Breast epithelium (tissue), 4 donors: ENCODE results near the gene CHSY3. TPM values are rescaled to one million over a fixed set of nuclear protein-coding genes. Genes with fewer than 3 reads are reported as not detected.

ENCODE experiments used
- DNase-seq, 2 donors: peaks; one replicate each; pipeline ENCODE4 v3.0.0-alpha.2; 2019; ENCODE audit warnings: low spot score in 2 of 2
- H3K27ac ChIP-seq, 2 donors: fragments of 200-600 bp; sonication (generic) in 1 of 2; one replicate each; pipeline ENCODE4 v1.5.1; 2016 to 2019; ENCODE audit warnings: mild to moderate bottlenecking in 1 of 2
- H3K27me3 ChIP-seq, 2 donors: fragments of 200-600 bp; sonication (generic) in 1 of 2; one replicate each; pipeline versions ENCODE4 v1.5.1 to v1.6.0; 2017 to 2019; ENCODE audit warnings: control low read depth in 1 of 2, mild to moderate bottlenecking in 1 of 2
- H3K36me3 ChIP-seq: fragments of 200-600 bp; one replicate; pipeline ENCODE4 v1.5.1; 2019
- H3K4me1 ChIP-seq, 2 donors: fragments of 200-600 bp; sonication (generic); one replicate each; pipeline ENCODE4 v1.5.1; 2016 to 2019; ENCODE audit warnings: control low read depth in 1 of 2
- H3K4me3 ChIP-seq, 3 donors: fragments of 200-600 bp; sonication (generic); 1 replicate in 2 of 3; 2 replicates in 1 of 3; pipeline ENCODE4 v1.5.1; 2016 to 2019; ENCODE audit warnings: mild to moderate bottlenecking in 3 of 3, moderate library complexity in 2 of 3
- H3K9me3 ChIP-seq, 2 donors: fragments of 200-600 bp; sonication (generic) in 1 of 2; one replicate each; pipeline ENCODE4 v1.5.1; 2016 to 2019; ENCODE audit warnings: control low read depth in 1 of 2
- POLR2A ChIP-seq: fragments of 450-650 bp; IDR thresholded peaks from one replicate; pipeline ENCODE4 v1.6.1; 2016; ENCODE audit warnings: antibody characterized with exemption, mild to moderate bottlenecking, moderate library complexity
- POLR2AphosphoS5 ChIP-seq, 3 donors: sonication (generic); formaldehyde crosslinking; IDR thresholded peaks; one replicate each; pipeline ENCODE4 v1.6.1; 2017; ENCODE audit warnings: antibody characterized with exemption in 3 of 3
- intact Hi-C: fragments of 100-400 bp; cut with DNase I; formaldehyde crosslinking; loops from one replicate; pipeline ENCODE4 v1.15.1; 2023; ENCODE audit warnings: low total_unique reads
- total RNA-seq, 3 donors: library from RNA; depleted of rRNA; stranded (reverse); fragments of >200 nt; gene quantifications; one replicate each; pipeline ENCODE4 v1.1.0, GENCODE V29; 2016
- TF ChIP-seq, protein P1 (sequence below), 3 donors: fragments of 450-650 bp; IDR thresholded peaks; one replicate each; pipeline ENCODE4 v1.5.1; 2016 to 2017; ENCODE audit warnings: antibody characterized with exemption in 3 of 3, mild to moderate bottlenecking in 3 of 3, moderate library complexity in 3 of 3

Gene CHSY3
- total RNA-seq, 3 donors from 2014 or later = 2.5 to 4.9 (median 3.7) TPM

DNA sequence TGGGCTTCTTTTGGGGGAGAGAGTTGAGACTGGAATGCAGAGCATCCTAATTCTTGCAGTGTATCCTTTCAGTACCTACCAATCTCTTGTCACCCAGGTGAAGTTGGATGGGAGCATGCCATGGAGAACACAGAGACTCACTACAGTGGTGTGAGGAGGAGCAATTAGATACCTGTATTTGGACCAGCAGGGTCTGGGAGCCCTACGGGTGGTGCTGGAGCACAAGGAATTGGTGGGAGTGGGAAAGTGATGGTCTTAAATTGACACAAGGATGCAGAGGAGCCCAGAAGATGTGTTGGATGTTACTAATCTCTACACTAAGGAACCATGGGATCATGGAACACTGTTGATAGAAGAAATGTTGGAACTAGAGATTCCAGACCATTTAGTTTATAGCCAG, 212.7 kb downstream of the CHSY3 start:
- no peak for DNase-seq
- TF ChIP-seq, protein P1, sequence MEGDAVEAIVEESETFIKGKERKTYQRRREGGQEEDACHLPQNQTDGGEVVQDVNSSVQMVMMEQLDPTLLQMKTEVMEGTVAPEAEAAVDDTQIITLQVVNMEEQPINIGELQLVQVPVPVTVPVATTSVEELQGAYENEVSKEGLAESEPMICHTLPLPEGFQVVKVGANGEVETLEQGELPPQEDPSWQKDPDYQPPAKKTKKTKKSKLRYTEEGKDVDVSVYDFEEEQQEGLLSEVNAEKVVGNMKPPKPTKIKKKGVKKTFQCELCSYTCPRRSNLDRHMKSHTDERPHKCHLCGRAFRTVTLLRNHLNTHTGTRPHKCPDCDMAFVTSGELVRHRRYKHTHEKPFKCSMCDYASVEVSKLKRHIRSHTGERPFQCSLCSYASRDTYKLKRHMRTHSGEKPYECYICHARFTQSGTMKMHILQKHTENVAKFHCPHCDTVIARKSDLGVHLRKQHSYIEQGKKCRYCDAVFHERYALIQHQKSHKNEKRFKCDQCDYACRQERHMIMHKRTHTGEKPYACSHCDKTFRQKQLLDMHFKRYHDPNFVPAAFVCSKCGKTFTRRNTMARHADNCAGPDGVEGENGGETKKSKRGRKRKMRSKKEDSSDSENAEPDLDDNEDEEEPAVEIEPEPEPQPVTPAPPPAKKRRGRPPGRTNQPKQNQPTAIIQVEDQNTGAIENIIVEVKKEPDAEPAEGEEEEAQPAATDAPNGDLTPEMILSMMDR (IDR thresholded peaks at IDR 0.05) = no peak
- TF ChIP-seq POLR2AphosphoS5 (IDR thresholded peaks at IDR 0.05) = no peak
- no peak for TF ChIP-seq POLR2A
- H3K27ac ChIP-seq = no peak overlapping the region
- no peaks in the 10 kb centered on the region for H3K27me3 ChIP-seq
- H3K36me3 ChIP-seq = no peaks in the 10 kb centered on the region
- no peaks in the 10 kb centered on the region for H3K4me1 ChIP-seq
- no peak overlapping the region for H3K4me3 ChIP-seq
- intact Hi-C loops = no loop called here
- no peaks in the 10 kb centered on the region for H3K9me3 ChIP-seq

DNA sequence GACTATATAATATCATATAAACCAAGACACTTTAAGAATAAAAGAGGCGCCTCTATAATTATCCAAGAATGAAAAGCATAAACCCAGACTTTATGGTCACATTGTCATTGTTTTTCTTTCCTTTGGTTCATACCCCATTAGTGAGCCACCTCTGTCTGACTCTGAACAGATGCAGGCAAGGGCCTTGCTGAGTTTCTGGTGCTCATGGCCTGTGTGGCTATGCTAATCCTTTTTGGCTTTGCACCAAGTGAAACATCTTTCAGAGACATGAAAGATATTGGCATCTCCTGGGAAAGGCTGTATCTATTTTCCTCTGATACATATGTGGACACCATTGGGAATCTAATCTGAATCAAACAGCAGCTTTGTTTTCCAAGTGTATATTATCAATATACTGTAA, 222.5 kb downstream of the CHSY3 start:
- DNase-seq = no peak
- H3K4me3 ChIP-seq = no peak overlapping the region
- H3K27ac ChIP-seq = no peak overlapping the region
- H3K36me3 ChIP-seq = no peaks in the 10 kb centered on the region
- H3K9me3 ChIP-seq = no peaks in the 10 kb centered on the region
- no peaks in the 10 kb centered on the region for H3K4me1 ChIP-seq
- TF ChIP-seq, protein P1 (IDR thresholded peaks at IDR 0.05) = no peak
- no peak for TF ChIP-seq POLR2A
- H3K27me3 ChIP-seq = no peaks in the 10 kb centered on the region
- intact Hi-C loops = no loop called here

DNA sequence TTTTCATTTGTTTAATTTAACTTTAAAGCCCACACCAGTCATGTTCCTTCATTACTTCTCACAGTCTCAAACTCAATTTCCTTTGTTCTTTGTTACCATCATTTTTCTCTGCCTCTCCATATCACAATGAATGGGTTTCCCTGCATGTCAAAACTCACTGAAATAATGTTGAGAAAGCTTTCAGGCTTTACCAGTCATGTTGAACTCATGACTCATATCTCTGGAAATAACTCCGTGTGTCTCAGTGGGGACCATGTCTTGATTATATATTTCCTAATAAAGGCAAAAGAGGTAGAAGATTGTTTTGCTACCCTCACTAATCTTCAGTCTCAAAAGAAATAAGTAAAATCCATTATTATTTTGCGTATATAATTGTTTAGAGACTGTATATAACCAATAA, 231.2 kb downstream of the CHSY3 start:
- Histone ChIP-seq H3K27me3 (no peaks in the 10 kb centered on the region), H3K4me1 (no peaks in the 10 kb centered on the region), H3K9me3 (no peaks in the 10 kb centered on the region), H3K27ac (no peak overlapping the region), H3K36me3 (no peaks in the 10 kb centered on the region), H3K4me3 (no peak overlapping the region)
- DNase-seq = no peak
- TF ChIP-seq POLR2A (no peak), POLR2AphosphoS5 (IDR thresholded peaks at IDR 0.05) (no peak)
- TF ChIP-seq, protein P1 (IDR thresholded peaks at IDR 0.05) = no peak
- intact Hi-C loops = no loop called here

DNA sequence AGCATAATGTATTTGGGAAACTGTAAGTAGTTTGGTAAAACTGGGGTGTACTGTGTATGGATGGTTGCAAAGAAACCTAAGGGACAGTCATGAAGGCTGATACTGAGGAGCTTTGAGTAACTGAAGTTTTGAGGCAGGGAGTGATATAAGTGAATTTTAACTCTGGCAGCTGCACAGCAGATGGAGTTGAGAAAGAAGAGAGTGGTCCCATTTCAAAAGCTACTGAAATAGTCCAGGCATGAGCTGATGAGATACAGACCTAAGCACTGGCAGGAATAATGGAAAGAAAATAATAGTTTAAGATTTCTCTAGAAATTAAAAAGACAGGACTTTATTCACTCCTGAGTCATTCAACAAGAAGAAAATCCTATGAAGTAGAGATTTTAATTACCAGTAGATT, 232.0 kb downstream of the CHSY3 start:
- Histone ChIP-seq H3K4me3 (no peak overlapping the region), H3K9me3 (no peaks in the 10 kb centered on the region), H3K36me3 (no peaks in the 10 kb centered on the region), H3K27ac (no peak overlapping the region), H3K4me1 (no peaks in the 10 kb centered on the region), H3K27me3 (no peaks in the 10 kb centered on the region)
- intact Hi-C loops = no loop called here
- no peak for DNase-seq
- TF ChIP-seq POLR2A (no peak), POLR2AphosphoS5 (IDR thresholded peaks at IDR 0.05) (no peak)
- TF ChIP-seq, protein P1 (IDR thresholded peaks at IDR 0.05) = no peak

DNA sequence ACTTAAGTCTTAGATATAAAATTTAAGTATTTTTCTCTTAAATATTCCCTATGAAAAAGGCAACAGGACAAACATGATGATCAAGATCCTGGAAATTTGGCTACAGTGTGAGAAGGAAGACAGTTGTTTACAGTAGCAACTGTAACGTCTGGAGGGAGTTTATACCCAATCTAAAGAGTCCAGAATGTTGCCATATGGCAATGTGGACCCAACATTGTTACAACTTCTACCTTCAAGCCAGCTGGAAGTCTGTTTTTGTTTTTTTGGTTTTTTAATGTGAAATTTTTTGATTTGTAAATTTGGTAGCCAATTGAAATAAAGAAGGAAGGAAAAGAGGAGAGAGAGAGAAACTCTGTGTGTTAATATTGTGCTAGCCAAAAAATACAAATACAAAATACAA, 233.4 kb downstream of the CHSY3 start:
- Histone ChIP-seq H3K9me3 (no peaks in the 10 kb centered on the region), H3K4me1 (no peaks in the 10 kb centered on the region), H3K4me3 (no peak overlapping the region), H3K27ac (no peak overlapping the region), H3K36me3 (no peaks in the 10 kb centered on the region), H3K27me3 (no peaks in the 10 kb centered on the region)
- DNase-seq = no peak
- intact Hi-C loops = no loop called here
- TF ChIP-seq, protein P1 (IDR thresholded peaks at IDR 0.05) = no peak
- no peak for TF ChIP-seq POLR2A
- TF ChIP-seq POLR2AphosphoS5 (IDR thresholded peaks at IDR 0.05) = no peak
